ENCODE data around the gene RABEP1.

RABEP1 gene

GRCh38 chr17:5352681-5353289, 70.7 kb downstream of the RABEP1 start:
- no peak for DNase-seq (ENCODE audit: low read depth, low spot score)
- no peak overlapping the region for H3K4me3 ChIP-seq (ENCODE audit: low read length)

GRCh38 chr17:5354310-5354709, 72.2 kb downstream of the RABEP1 start:
- H3K4me3 ChIP-seq (ENCODE audit: low read length), result no peak overlapping the region
- no peak for DNase-seq (ENCODE audit: low read depth, low spot score)

GRCh38 chr17:5354886-5355415, 72.9 kb downstream of the RABEP1 start:
- no peak for DNase-seq (ENCODE audit: low read depth, low spot score)
- H3K4me3 ChIP-seq (ENCODE audit: low read length), result no peak overlapping the region

GRCh38 chr17:5355421-5356129, 73.5 kb downstream of the RABEP1 start:
- DNase-seq (ENCODE audit: low read depth, low spot score), result no peak
- H3K4me3 ChIP-seq (ENCODE audit: low read length), result no peak overlapping the region

- no peak overlapping the region for H3K4me3 ChIP-seq (ENCODE audit: low read length)
- DNase-seq (ENCODE audit: low read depth, low spot score), result no peak
Measured at GRCh38 chr17:5361426-5361825, 79.3 kb downstream of the RABEP1 start.

GRCh38 chr17:5362162-5362811, 80.2 kb downstream of the RABEP1 start:
- DNase-seq (ENCODE audit: low read depth, low spot score), result no peak
- no peak overlapping the region for H3K4me3 ChIP-seq (ENCODE audit: low read length)

GRCh38 chr17:5364156-5364555, 82.1 kb downstream of the RABEP1 start:
- no peak for DNase-seq (ENCODE audit: low read depth, low spot score)
- no peak overlapping the region for H3K4me3 ChIP-seq (ENCODE audit: low read length)

- H3K4me3 ChIP-seq (ENCODE audit: low read length), result no peak overlapping the region
- no peak for DNase-seq (ENCODE audit: low read depth, low spot score)
Measured at GRCh38 chr17:5364696-5365095, 82.6 kb downstream of the RABEP1 start.

- DNase-seq (ENCODE audit: low read depth, low spot score), result no peak
- no peak overlapping the region for H3K4me3 ChIP-seq (ENCODE audit: low read length)
Measured at GRCh38 chr17:5365831-5366230, 83.7 kb downstream of the RABEP1 start.

- no peak overlapping the region for H3K4me3 ChIP-seq (ENCODE audit: low read length)
- DNase-seq (ENCODE audit: low read depth, low spot score), result no peak
Measured at GRCh38 chr17:5370411-5370810, 88.3 kb downstream of the RABEP1 start.

- no peak for DNase-seq (ENCODE audit: low read depth, low spot score)
- H3K4me3 ChIP-seq (ENCODE audit: low read length), result no peak overlapping the region
Measured at GRCh38 chr17:5373112-5373511, 91.0 kb downstream of the RABEP1 start.

- H3K4me3 ChIP-seq (ENCODE audit: low read length), result no peak overlapping the region
- DNase-seq (ENCODE audit: low read depth, low spot score), result no peak
Measured at GRCh38 chr17:5378566-5379207, 96.6 kb downstream of the RABEP1 start.

- H3K4me3 ChIP-seq (ENCODE audit: low read length), result no peak overlapping the region
- no peak for DNase-seq (ENCODE audit: low read depth, low spot score)
Measured at GRCh38 chr17:5379351-5380107, 97.4 kb downstream of the RABEP1 start.

- no peak for DNase-seq (ENCODE audit: low read depth, low spot score)
- no peak overlapping the region for H3K4me3 ChIP-seq (ENCODE audit: low read length)
Measured at GRCh38 chr17:5380491-5381135, 98.5 kb downstream of the RABEP1 start.

GRCh38 chr17:5381542-5381941, 99.5 kb downstream of the RABEP1 start:
- H3K4me3 ChIP-seq (ENCODE audit: low read length), result no peak overlapping the region
- DNase-seq (ENCODE audit: low read depth, low spot score), result no peak

- DNase-seq (ENCODE audit: low read depth, low spot score), result no peak
- no peak overlapping the region for H3K4me3 ChIP-seq (ENCODE audit: low read length)
Measured at GRCh38 chr17:5391678-5392077, 109.6 kb downstream of the RABEP1 start.

- H3K4me3 ChIP-seq (ENCODE audit: low read length), result no peak overlapping the region
- no peak for DNase-seq (ENCODE audit: low read depth, low spot score)
Measured at GRCh38 chr17:5396612-5397011, 114.5 kb downstream of the RABEP1 start.

GRCh38 chr17:5399767-5400166, 117.7 kb downstream of the RABEP1 start:
- H3K4me3 ChIP-seq (ENCODE audit: low read length), result no peak overlapping the region
- DNase-seq (ENCODE audit: low read depth, low spot score), result no peak

- H3K4me3 ChIP-seq (ENCODE audit: low read length), result no peak overlapping the region
- DNase-seq (ENCODE audit: low read depth, low spot score), result no peak
Measured at GRCh38 chr17:5405400-5405799, 123.3 kb downstream of the RABEP1 start.
